GM12878 (cell line): ENCODE measurements around the gene RASSF8. TPM values are rescaled to one million over a fixed set of nuclear protein-coding genes. Genes with fewer than 3 reads are reported as not detected.

Experiments
- ATAC-seq: fragments of 200-7000 bp; cut with Tn5 transposase; 3 replicates; pipeline ENCODE4 v1.9.1; 2020; ENCODE audit warnings: mild to moderate bottlenecking, moderate library complexity
- BruUV-seq: library from RNA; stranded (reverse); fragments of 400-500 nt; replicated peaks from 2 replicates; lab custom pipeline; 2021; lab: Mats Ljungman, UMichigan
- CTCF ChIA-PET: fragments of 300-600 bp; sonication (Branson Sonifier 250); formaldehyde crosslinking; extraction: SDS; loops from one replicate; lab custom pipeline; 2021; ENCODE audit warnings: inconsistent platforms; lab: Yijun Ruan, JAX
- POLR2A ChIA-PET: fragments of 350-600 bp; formaldehyde crosslinking; extraction: SDS; loops from one replicate; lab custom pipeline; 2021; ENCODE audit warnings: inconsistent platforms; lab: Charles Lee
- RAD21 ChIA-PET: fragments of 300-600 bp; sonication (Branson Sonifier 250); formaldehyde crosslinking; loops from one replicate; lab custom pipeline; 2023; ENCODE audit warnings: antibody characterized with exemption; ENCODE audit not compliant: unreplicated experiment; lab: Charles Lee
- SMC1A ChIA-PET: fragments of 300-600 bp; sonication (Branson Sonifier 250); formaldehyde crosslinking; loops from one replicate; lab custom pipeline; 2023; ENCODE audit not compliant: unreplicated experiment, uncharacterized antibody; lab: Charles Lee
- DNase-seq: peaks from one replicate; pipeline ENCODE4 v3.0.0-alpha.2; 2011; ENCODE audit warnings: low read depth, low spot score
- FAIRE-seq: peaks from 3 replicates; lab custom pipeline; 2011; peaks lifted over from hg19 to GRCh38; lab: Jason Lieb, UNC
- H2AFZ ChIP-seq: 2 replicates; pipeline ENCODE4 v1.6.0; 2011; ENCODE audit warnings: low read depth, low read length, control low read depth; ENCODE audit not compliant: control insufficient read depth
- H3K27ac ChIP-seq: 2 replicates; pipeline ENCODE4 v1.5.1; 2011; ENCODE audit warnings: control low read depth; ENCODE audit not compliant: control insufficient read depth, insufficient read depth
- H3K27me3 ChIP-seq, 2 experiments: replicated peaks in 1 of 2; 2 replicates each; pipeline versions ENCODE4 v1.6.0 to v1.6.1; 2011; ENCODE audit warnings: low read length in 1 of 2; ENCODE audit not compliant: control insufficient read depth in 2 of 2, insufficient read depth in 2 of 2
- H3K36me3 ChIP-seq, 2 experiments: 2 replicates each; pipeline ENCODE4 v1.5.1; 2011; ENCODE audit warnings: low read length in 1 of 2; ENCODE audit not compliant: control insufficient read depth in 2 of 2, insufficient read depth in 2 of 2
- H3K4me1 ChIP-seq: 2 replicates; pipeline ENCODE4 v1.6.1; 2011; ENCODE audit warnings: mild to moderate bottlenecking, low read length, moderate library complexity, mixed read lengths; ENCODE audit not compliant: control insufficient read depth, insufficient read depth
- H3K4me2 ChIP-seq: 2 replicates; pipeline ENCODE4 v1.6.0; 2011; ENCODE audit warnings: control low read depth; ENCODE audit not compliant: control insufficient read depth, insufficient read depth
- H3K4me3 ChIP-seq: fragments of 200-600 bp; sonication (generic); 2 replicates; pipeline ENCODE4 v1.5.1; 2016
- H3K79me2 ChIP-seq: 2 replicates; pipeline ENCODE4 v1.6.0; 2011; ENCODE audit warnings: low read length; ENCODE audit not compliant: control insufficient read depth, insufficient read depth
- H3K9ac ChIP-seq: 2 replicates; pipeline ENCODE4 v1.8.0; 2011; ENCODE audit warnings: low read length, control low read depth, mixed read lengths; ENCODE audit not compliant: control insufficient read depth, insufficient read depth
- H3K9me3 ChIP-seq: replicated peaks from 3 replicates; pipeline ENCODE4 v1.5.1; 2011; ENCODE audit warnings: mild to moderate bottlenecking, low read length; ENCODE audit not compliant: control insufficient read depth, insufficient read depth
- H4K20me1 ChIP-seq: 2 replicates; pipeline ENCODE4 v1.6.0; 2011; ENCODE audit not compliant: control insufficient read depth, insufficient read depth
- CHD4 ChIP-seq: fragments of 200-600 bp; sonication (generic); IDR thresholded peaks from 2 replicates; pipeline ENCODE4 v1.6.1; 2016; ENCODE audit warnings: mild to moderate bottlenecking
- DPF2 ChIP-seq: fragments of 450-650 bp; IDR thresholded peaks from 2 replicates; pipeline ENCODE4 v1.6.1; 2017; ENCODE audit warnings: mild to moderate bottlenecking
- HDGF ChIP-seq: fragments of 450-650 bp; IDR thresholded peaks from 2 replicates; pipeline ENCODE4 v1.6.1; 2016; ENCODE audit warnings: antibody characterized with exemption
- PAX8 ChIP-seq: fragments of 450-650 bp; IDR thresholded peaks from 2 replicates; pipeline ENCODE4 v1.6.1; 2017; ENCODE audit warnings: mild to moderate bottlenecking, moderate library complexity
- POLR2AphosphoS2 ChIP-seq: IDR thresholded peaks from 2 replicates; pipeline ENCODE4 v1.6.1; 2011; ENCODE audit warnings: low read depth, mild to moderate bottlenecking, low read length, improper control_type of control experiment, moderate library complexity
- RCOR1 ChIP-seq: conservative IDR thresholded peaks from 2 replicates; pipeline ENCODE4 v1.6.1; 2012; ENCODE audit warnings: low read depth, low read length, improper control_type of control experiment
- RELA ChIP-seq: fragments of 450-650 bp; IDR thresholded peaks from 2 replicates; pipeline ENCODE4 v1.8.0; 2014; ENCODE audit warnings: borderline replicate concordance; ENCODE audit not compliant: partially characterized antibody
- TCF7 ChIP-seq: IDR thresholded peaks from 2 replicates; pipeline ENCODE4 v1.6.1; 2014; ENCODE audit warnings: antibody characterized with exemption, borderline replicate concordance
- YBX1 ChIP-seq: fragments of 450-650 bp; IDR thresholded peaks from 2 replicates; pipeline ENCODE4 v1.6.1; 2016; ENCODE audit warnings: antibody characterized with exemption
- ZNF274 ChIP-seq: IDR thresholded peaks from one replicate; pipeline ENCODE4 v1.8.0; 2011; ENCODE audit not compliant: insufficient read length, insufficient read depth
- ZNF622 ChIP-seq: fragments of 450-650 bp; IDR thresholded peaks from 2 replicates; pipeline ENCODE4 v1.6.1; 2017; ENCODE audit warnings: mild to moderate bottlenecking, inconsistent platforms
- WGBS: methylation state at CpG from one replicate; pipeline ENCODE4 v1.1.6; 2016; ENCODE audit warnings: low lambda C conversion rate; ENCODE audit not compliant: insufficient replicate concordance, insufficient coverage; ENCODE audit errors: missing lambda C conversion rate; 5-methylcytosine and 5-hydroxymethylcytosine counted together
- in situ Hi-C: fragments of 300-500 bp; cut with MboI; formaldehyde crosslinking; loops from 9 replicates; pipeline ENCODE4 v1.14.3; 2018; ENCODE audit warnings: mixed read lengths
- intact Hi-C: fragments of 100-400 bp; cut with micrococcal nuclease; formaldehyde crosslinking; loops from one replicate; pipeline ENCODE4 v1.14.2; 2022; ENCODE audit not compliant: unreplicated experiment
- polyA plus RNA-seq, 11 experiments: library from polyadenylated mRNA; depleted of rRNA in 4 of 11; unstranded in 6 of 11; stranded (reverse) in 5 of 11; fragments of >200 nt; fragmentation: Nextera tagmentation in 4 of 11; fragmentation: Illumina TruSeq in 1 of 11; extraction: Ambion mirVana in 4 of 11; extraction: Trizol in 1 of 11; gene quantifications; 1 replicate in 1 of 11; 2 replicates in 10 of 11; pipeline versions ENCODE4 v1.2.1 to v1.2.3, GENCODE V29; 2011 to 2016; ENCODE audit warnings: inconsistent platforms in 2 of 11, missing spikeins in 2 of 11, low read depth in 1 of 11
- total RNA-seq, 4 experiments: library from RNA; depleted of rRNA in 3 of 4; stranded (reverse); fragments of >200 nt in 3 of 4; fragmentation: Illumina TruSeq in 1 of 4; extraction: Trizol in 1 of 4; gene quantifications; 2 replicates each; pipeline versions ENCODE4 v1.2.1 to v1.2.3, GENCODE V29; 2013 to 2021
- TF ChIP-seq, protein P1 (sequence below): fragments of 450-650 bp; IDR thresholded peaks from 2 replicates; pipeline ENCODE4 v1.6.1; 2018; ENCODE audit warnings: mild to moderate bottlenecking, low read depth, moderate library complexity; ENCODE audit not compliant: partially characterized antibody
- TF ChIP-seq, protein P2 (sequence below): IDR thresholded peaks from 2 replicates; pipeline ENCODE4 v1.6.1; 2012; ENCODE audit warnings: low read depth, low read length, improper control_type of control experiment

The RASSF8 gene
- total and polyA plus RNA-seq, 10 of the 15 experiments (the other 5 are each of a cell fraction or from before 2014, with no cell fraction given): 0.06 to 0.18 (median 0.08) TPM; not detected in 6

DNA sequence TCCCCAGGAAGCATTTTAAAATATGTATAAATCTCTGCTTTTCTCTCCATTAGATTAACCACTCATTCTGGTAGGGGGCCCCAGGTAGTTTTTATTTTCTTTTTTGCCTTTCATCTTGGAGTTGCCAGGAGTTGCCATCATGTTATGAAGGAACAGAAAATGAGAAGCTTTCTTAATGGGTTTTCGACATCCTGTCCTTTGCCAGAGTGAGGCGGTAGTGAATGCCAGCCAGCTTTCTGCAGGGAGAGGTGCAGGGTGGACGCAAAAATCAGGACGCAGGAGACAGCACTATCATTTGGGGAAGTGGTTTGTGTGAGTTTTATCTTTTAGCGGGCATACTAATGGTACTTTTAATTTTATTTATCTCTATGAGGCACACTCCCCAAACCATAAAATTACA, 1.7 kb downstream of the RASSF8 start:
- FAIRE-seq: no peak
- TF ChIP-seq, protein P1, sequence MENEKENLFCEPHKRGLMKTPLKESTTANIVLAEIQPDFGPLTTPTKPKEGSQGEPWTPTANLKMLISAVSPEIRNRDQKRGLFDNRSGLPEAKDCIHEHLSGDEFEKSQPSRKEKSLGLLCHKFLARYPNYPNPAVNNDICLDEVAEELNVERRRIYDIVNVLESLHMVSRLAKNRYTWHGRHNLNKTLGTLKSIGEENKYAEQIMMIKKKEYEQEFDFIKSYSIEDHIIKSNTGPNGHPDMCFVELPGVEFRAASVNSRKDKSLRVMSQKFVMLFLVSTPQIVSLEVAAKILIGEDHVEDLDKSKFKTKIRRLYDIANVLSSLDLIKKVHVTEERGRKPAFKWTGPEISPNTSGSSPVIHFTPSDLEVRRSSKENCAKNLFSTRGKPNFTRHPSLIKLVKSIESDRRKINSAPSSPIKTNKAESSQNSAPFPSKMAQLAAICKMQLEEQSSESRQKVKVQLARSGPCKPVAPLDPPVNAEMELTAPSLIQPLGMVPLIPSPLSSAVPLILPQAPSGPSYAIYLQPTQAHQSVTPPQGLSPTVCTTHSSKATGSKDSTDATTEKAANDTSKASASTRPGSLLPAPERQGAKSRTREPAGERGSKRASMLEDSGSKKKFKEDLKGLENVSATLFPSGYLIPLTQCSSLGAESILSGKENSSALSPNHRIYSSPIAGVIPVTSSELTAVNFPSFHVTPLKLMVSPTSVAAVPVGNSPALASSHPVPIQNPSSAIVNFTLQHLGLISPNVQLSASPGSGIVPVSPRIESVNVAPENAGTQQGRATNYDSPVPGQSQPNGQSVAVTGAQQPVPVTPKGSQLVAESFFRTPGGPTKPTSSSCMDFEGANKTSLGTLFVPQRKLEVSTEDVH: no peak
- TF ChIP-seq, protein P2, sequence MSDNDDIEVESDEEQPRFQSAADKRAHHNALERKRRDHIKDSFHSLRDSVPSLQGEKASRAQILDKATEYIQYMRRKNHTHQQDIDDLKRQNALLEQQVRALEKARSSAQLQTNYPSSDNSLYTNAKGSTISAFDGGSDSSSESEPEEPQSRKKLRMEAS: no peak
- TF ChIP-seq HDGF: no peak
- no peak for TF ChIP-seq TCF7
- no peak for TF ChIP-seq PAX8
- no peak for TF ChIP-seq DPF2
- no peak for TF ChIP-seq ZNF274
- TF ChIP-seq POLR2AphosphoS2: no peak
- no peak for TF ChIP-seq RCOR1
- TF ChIP-seq CHD4: no peak
- TF ChIP-seq RELA: no peak
- TF ChIP-seq YBX1: no peak
- no peak for TF ChIP-seq ZNF622
- Histone ChIP-seq H3K27ac (no peak overlapping the region), H2AFZ (no peak overlapping the region), H3K4me2 (no peak overlapping the region), H3K4me3 (no peak overlapping the region), H3K9me3 (no peaks in the 10 kb centered on the region), H3K4me1 (no peaks in the 10 kb centered on the region), H4K20me1 (no peaks in the 10 kb centered on the region), H3K9ac (no peak overlapping the region), H3K79me2 (no peaks in the 10 kb centered on the region), H3K36me3 (no peaks in the 10 kb centered on the region), H3K27me3 (peaks cover 2 to 16% of the 10 kb centered on the region in 2 experiments)
- CTCF ChIA-PET: no interaction called here
- intact Hi-C loops (no loop called here), in situ Hi-C loops (no loop called here)
- RAD21 ChIA-PET: no interaction called here
- POLR2A ChIA-PET: no interaction called here
- no peak for DNase-seq
- BruUV-seq: no TSS peak
- 1% methylated on average over 5 of the region's 5 CpGs for WGBS
- ATAC-seq: no peak
- SMC1A ChIA-PET: no interaction called here
